ENCODE measurements around the gene C16orf87. TPM values are rescaled to one million over a fixed set of nuclear protein-coding genes. Genes with fewer than 3 reads are reported as not detected.
A peak's percentile ranks its signal among the peaks of the same experiment; 100 is the strongest.

Gene C16orf87
- total RNA-seq, 1 donor from 2014 or later = 17.7 TPM

DNA sequence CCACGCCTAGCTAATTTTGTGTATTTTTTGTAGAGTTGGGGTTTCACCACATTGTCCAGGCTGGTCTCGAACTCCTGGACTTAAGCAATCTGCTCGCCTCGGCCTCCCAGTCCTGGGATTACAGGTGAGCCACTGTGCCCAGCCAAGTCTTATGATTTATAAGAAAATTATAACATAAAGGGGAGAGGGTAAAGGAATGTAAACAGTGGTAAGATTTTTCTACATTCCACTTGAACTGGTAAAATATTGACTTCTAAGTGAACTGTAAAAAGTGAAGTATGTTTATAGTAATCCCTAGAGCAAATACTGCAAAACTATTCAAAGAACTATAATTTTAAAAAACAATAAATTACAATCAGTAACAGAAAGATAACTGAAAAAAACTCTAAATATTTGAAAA is 33.5 kb downstream of the C16orf87 start:
- no peak overlapping the region for H3K4me3 Mint-ChIP-seq (ENCODE audit: unreplicated experiment)
- peaks cover 26% of the 10 kb centered on the region for H3K36me3 Mint-ChIP-seq (ENCODE audit: low read depth)
- H3K4me1 Mint-ChIP-seq (ENCODE audit: low read depth) = no peaks in the 10 kb centered on the region
- no peak for DNase-seq (ENCODE audit: low spot score)
- H3K27me3 Mint-ChIP-seq (ENCODE audit: low read depth) = no peaks in the 10 kb centered on the region
- H3K9me3 Mint-ChIP-seq (ENCODE audit: low read depth) = peaks cover 27% of the 10 kb centered on the region
- H3K27ac Mint-ChIP-seq (ENCODE audit: unreplicated experiment) = no peak overlapping the region
- TF ChIP-seq, protein P1, sequence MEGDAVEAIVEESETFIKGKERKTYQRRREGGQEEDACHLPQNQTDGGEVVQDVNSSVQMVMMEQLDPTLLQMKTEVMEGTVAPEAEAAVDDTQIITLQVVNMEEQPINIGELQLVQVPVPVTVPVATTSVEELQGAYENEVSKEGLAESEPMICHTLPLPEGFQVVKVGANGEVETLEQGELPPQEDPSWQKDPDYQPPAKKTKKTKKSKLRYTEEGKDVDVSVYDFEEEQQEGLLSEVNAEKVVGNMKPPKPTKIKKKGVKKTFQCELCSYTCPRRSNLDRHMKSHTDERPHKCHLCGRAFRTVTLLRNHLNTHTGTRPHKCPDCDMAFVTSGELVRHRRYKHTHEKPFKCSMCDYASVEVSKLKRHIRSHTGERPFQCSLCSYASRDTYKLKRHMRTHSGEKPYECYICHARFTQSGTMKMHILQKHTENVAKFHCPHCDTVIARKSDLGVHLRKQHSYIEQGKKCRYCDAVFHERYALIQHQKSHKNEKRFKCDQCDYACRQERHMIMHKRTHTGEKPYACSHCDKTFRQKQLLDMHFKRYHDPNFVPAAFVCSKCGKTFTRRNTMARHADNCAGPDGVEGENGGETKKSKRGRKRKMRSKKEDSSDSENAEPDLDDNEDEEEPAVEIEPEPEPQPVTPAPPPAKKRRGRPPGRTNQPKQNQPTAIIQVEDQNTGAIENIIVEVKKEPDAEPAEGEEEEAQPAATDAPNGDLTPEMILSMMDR (IDR thresholded peaks at IDR 0.05) = no peak

DNA sequence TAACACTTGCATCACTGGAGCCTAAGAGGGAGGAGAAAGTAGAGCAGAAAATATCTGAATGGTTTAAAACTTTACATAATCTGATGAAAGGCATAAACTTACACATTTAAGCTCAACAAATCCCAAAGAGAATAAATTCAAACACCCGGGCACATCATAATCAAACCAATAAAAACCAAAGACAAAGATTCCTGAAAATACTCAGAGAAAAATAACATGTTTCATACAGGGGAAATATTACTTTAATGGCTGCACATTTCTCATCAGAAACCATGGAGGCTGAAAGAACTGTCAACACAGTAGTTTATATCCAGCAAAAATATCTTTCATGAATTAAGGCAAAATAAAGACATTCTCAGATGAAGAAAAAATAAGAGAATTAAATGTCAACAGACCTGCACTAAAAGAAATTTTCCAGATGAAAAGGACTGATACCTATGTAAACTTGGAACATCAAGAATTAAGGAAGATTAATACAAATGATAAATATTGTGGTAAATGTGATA is 34.2 kb downstream of the C16orf87 start:
- Mint-ChIP-seq H3K4me3 (ENCODE audit: unreplicated experiment) (no peak overlapping the region), H3K27ac (ENCODE audit: unreplicated experiment) (no peak overlapping the region), H3K36me3 (ENCODE audit: low read depth) (peaks cover 29% of the 10 kb centered on the region), H3K27me3 (ENCODE audit: low read depth) (no peaks in the 10 kb centered on the region), H3K4me1 (ENCODE audit: low read depth) (no peaks in the 10 kb centered on the region), H3K9me3 (ENCODE audit: low read depth) (peaks cover 30% of the 10 kb centered on the region)
- TF ChIP-seq, protein P1 (IDR thresholded peaks at IDR 0.05) = no peak
- no peak for DNase-seq (ENCODE audit: low spot score)

DNA sequence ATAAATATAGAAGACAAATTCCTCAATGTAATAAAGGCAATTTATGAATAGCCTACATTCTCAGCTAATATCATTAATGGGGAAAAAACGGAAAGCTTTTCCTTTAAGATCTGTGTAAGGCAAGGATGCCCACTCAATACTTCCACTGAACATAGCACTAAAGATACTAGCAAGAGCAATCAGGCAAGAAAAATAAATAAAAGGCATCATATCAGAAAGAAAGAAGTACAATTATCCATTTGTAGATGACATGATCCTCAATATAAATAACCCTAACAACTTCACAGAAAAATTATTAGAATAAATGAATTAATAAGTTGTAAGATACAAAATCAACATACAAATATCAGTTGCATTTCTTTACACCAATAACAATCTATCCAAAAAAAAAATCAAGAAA is 37.1 kb downstream of the C16orf87 start:
- Mint-ChIP-seq H3K9me3 (ENCODE audit: low read depth) (peaks cover 30% of the 10 kb centered on the region), H3K4me3 (ENCODE audit: unreplicated experiment) (no peak overlapping the region), H3K27ac (ENCODE audit: unreplicated experiment) (no peak overlapping the region), H3K36me3 (ENCODE audit: low read depth) (peaks cover 28% of the 10 kb centered on the region), H3K27me3 (ENCODE audit: low read depth) (no peaks in the 10 kb centered on the region), H3K4me1 (ENCODE audit: low read depth) (peaks cover 13% of the 10 kb centered on the region)
- DNase-seq (ENCODE audit: low spot score) = no peak
- TF ChIP-seq, protein P1 (IDR thresholded peaks at IDR 0.05) = no peak

DNA sequence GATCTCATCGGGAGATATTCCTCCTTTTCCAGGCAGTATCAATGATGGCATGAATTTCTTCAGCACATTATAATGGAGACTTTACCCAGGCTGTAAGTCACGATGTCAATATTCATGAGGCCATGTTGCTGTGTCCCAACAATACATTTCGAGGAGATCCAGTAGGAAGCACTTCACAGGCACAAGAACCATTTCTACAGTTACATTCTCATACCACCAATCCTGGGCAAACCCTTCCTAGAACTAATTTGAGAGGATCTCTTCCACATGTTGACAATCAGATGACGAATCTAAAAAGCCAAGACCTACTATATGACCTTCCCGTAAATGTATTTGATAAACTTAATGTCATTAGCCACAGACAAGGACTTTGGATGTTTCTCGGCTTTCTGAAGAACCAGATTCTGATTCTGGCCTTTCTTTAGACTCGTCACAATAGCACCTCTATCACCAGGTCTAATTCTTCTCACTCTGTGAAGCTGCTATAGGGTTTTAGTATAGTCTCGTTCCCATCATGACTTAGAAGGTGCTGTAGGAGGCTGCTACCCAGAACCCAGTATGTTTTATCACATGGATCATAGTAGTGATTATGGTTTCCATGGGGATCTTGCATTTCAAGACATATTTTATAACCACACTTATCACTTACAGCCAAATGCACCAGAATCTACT is 40.2 kb downstream of the C16orf87 start:
- Mint-ChIP-seq H3K4me3 (ENCODE audit: unreplicated experiment) (peak overlapping the region; percentile 71), H3K4me1 (ENCODE audit: low read depth) (peaks cover 17% of the 10 kb centered on the region), H3K27ac (ENCODE audit: unreplicated experiment) (peak overlapping the region; percentile 72), H3K9me3 (ENCODE audit: low read depth) (peaks cover 27% of the 10 kb centered on the region), H3K36me3 (ENCODE audit: low read depth) (peaks cover 26% of the 10 kb centered on the region), H3K27me3 (ENCODE audit: low read depth) (no peaks in the 10 kb centered on the region)
- DNase-seq (ENCODE audit: low spot score) = no peak
- TF ChIP-seq, protein P1 (IDR thresholded peaks at IDR 0.05) = no peak

DNA sequence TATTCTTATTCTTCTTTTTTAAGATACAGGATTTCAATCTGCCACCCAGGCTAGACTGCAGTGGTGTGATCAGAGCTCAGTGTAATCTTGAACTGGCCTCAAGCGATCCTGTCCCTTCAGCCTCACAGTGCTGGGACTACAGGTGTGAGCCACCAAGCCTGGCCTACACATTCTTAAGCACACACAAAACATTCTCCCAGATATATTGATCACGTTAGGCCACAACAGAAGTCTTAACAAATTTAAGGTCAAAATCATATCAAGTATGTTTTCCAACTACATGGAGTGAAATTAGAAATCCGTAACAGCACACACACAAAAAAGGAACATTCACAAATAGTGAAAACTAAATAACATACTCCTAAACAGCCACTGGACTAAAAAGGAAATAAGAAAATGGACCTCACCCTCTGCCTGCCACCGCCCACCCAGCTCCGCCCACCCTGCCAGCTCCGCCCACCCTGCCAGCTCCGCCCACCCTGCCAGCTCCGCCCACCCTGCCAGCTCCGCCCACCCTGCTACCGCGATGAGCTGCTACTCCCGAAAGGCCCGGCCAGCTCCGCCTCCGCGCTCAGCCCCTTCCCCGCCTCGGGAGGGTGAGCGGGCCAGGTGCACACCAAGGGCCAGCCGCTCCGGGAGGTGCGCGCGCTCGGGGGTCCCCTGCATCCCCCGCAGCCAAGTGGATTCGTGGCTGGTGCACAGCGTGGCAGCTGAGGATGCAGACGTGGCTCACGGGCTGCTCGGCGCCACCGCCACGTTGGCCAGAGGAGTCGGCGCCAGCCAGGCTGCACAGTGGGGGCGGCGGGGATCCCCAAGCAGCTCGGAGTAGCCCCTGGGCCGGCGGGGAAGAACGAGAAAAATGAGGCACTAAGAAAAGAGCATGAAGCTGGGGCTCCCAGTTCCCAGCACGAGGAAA is 41.2 kb downstream of the C16orf87 start:
- Mint-ChIP-seq H3K9me3 (ENCODE audit: low read depth) (peaks cover 17% of the 10 kb centered on the region), H3K36me3 (ENCODE audit: low read depth) (peaks cover 17% of the 10 kb centered on the region), H3K4me1 (ENCODE audit: low read depth) (peaks cover 17% of the 10 kb centered on the region), H3K27ac (ENCODE audit: unreplicated experiment) (peak overlapping the region; percentile 72), H3K27me3 (ENCODE audit: low read depth) (no peaks in the 10 kb centered on the region), H3K4me3 (ENCODE audit: unreplicated experiment) (peak overlapping the region; percentile 71)
- TF ChIP-seq, protein P1 (IDR thresholded peaks at IDR 0.05) = no peak
- DNase-seq (ENCODE audit: low spot score) = no peak
